Esophagus squamous epithelium (tissue), 5 donors: Measurements from ENCODE around the gene SDK2. TPM values are rescaled to one million over a fixed set of nuclear protein-coding genes. Genes with fewer than 3 reads are reported as not detected.

ENCODE experiments used
- DNase-seq: peaks from one replicate; lab custom pipeline; 2025; lab: John Stamatoyannopoulos, UW
- H3K27ac ChIP-seq, 4 donors: fragments of 200-600 bp; sonication (generic); one replicate each; pipeline ENCODE4 v1.5.1; 2016 to 2019; ENCODE audit warnings: mild to moderate bottlenecking in 1 of 4
- H3K27me3 ChIP-seq, 4 donors: fragments of 200-600 bp; sonication (generic); 1 replicate in 3 of 4; 2 replicates in 1 of 4; pipeline versions ENCODE4 v1.5.1 to v1.6.0; 2017 to 2021; ENCODE audit warnings: antibody characterized with exemption in 1 of 4
- H3K36me3 ChIP-seq, 3 donors: fragments of 200-600 bp; sonication (generic); one replicate each; pipeline ENCODE4 v1.5.1; 2016 to 2019
- H3K4me1 ChIP-seq, 3 donors: fragments of 200-600 bp; sonication (generic); one replicate each; pipeline ENCODE4 v1.5.1; 2017 to 2019
- H3K4me3 ChIP-seq, 4 donors: fragments of 200-600 bp; sonication (generic); 1 replicate in 3 of 4; 2 replicates in 1 of 4; pipeline ENCODE4 v1.5.1; 2016 to 2019; ENCODE audit warnings: mild to moderate bottlenecking in 2 of 4, moderate library complexity in 1 of 4
- H3K9me3 ChIP-seq, 3 donors: fragments of 200-600 bp; sonication (generic); one replicate each; pipeline ENCODE4 v1.5.1; 2016 to 2019
- POLR2A ChIP-seq, 4 donors: fragments of 450-650 bp; IDR thresholded peaks; one replicate each; pipeline ENCODE4 v1.6.1; 2017; ENCODE audit warnings: antibody characterized with exemption in 4 of 4, mild to moderate bottlenecking in 4 of 4, moderate library complexity in 3 of 4
- WGBS, 2 donors: methylation state at CpG; one replicate each; pipeline ENCODE4 v1.1.5; 2018; 5-methylcytosine and 5-hydroxymethylcytosine counted together
- intact Hi-C: fragments of 100-400 bp; cut with DNase I; formaldehyde crosslinking; loops from one replicate; pipeline ENCODE4 v1.15.0; 2022
- total RNA-seq, 4 donors: library from RNA; depleted of rRNA; stranded (reverse); fragments of >200 nt; gene quantifications; one replicate each; pipeline ENCODE4 v1.1.0, GENCODE V29; 2016
- TF ChIP-seq, protein P1 (sequence below), 6 experiments: fragments of 450-650 bp in 4 of 6; fragments of 200-600 bp in 2 of 6; sonication (generic) in 2 of 6; IDR thresholded peaks; one replicate each; pipeline ENCODE4 v1.5.1; 2016 to 2019; ENCODE audit warnings: antibody characterized with exemption in 6 of 6, mild to moderate bottlenecking in 4 of 6, moderate library complexity in 4 of 6
- donor health status: DM: yes; HTN: yes; CAD: no.

The SDK2 gene
- total RNA-seq, 4 donors from 2014 or later: 1.7 to 5.5 (median 2.4) TPM

DNA sequence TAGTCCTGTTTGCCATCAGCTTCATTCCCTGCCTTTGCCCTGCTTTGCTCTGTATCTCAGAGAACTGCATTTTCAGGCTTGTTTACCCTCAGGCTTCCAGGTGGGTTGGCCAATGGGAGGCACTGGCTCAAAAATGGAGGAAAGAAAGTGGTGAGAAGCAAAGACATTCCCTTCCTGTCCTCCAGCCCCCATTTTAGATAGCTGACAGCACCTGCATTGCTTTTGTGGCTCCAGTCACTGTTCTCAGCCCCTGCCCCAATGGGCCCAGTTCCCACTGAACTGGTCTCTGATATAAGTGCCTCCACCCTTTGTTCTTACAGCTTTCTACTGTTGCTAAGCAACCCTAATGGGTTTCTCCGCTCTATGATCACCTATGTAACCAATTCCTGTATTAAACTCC is 19.4 kb upstream of the SDK2 start:
- Histone ChIP-seq H3K36me3 (no peaks in the 10 kb centered on the region), H3K9me3 (no peaks in the 10 kb centered on the region), H3K4me3 (no peak overlapping the region), H3K27me3 (peaks cover 0 to 53% (median 0%) of the 10 kb centered on the region in 4 donors), H3K4me1 (no peaks in the 10 kb centered on the region), H3K27ac (no peak overlapping the region)
- DNase-seq: no peak
- no peak for TF ChIP-seq POLR2A (IDR thresholded peaks at IDR 0.05)
- TF ChIP-seq, protein P1, sequence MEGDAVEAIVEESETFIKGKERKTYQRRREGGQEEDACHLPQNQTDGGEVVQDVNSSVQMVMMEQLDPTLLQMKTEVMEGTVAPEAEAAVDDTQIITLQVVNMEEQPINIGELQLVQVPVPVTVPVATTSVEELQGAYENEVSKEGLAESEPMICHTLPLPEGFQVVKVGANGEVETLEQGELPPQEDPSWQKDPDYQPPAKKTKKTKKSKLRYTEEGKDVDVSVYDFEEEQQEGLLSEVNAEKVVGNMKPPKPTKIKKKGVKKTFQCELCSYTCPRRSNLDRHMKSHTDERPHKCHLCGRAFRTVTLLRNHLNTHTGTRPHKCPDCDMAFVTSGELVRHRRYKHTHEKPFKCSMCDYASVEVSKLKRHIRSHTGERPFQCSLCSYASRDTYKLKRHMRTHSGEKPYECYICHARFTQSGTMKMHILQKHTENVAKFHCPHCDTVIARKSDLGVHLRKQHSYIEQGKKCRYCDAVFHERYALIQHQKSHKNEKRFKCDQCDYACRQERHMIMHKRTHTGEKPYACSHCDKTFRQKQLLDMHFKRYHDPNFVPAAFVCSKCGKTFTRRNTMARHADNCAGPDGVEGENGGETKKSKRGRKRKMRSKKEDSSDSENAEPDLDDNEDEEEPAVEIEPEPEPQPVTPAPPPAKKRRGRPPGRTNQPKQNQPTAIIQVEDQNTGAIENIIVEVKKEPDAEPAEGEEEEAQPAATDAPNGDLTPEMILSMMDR (IDR thresholded peaks at IDR 0.05): no peak
- intact Hi-C loops: no loop called here
- 73 to 84% methylated on average over 1 of the region's 1 CpG for WGBS, 2 donors

DNA sequence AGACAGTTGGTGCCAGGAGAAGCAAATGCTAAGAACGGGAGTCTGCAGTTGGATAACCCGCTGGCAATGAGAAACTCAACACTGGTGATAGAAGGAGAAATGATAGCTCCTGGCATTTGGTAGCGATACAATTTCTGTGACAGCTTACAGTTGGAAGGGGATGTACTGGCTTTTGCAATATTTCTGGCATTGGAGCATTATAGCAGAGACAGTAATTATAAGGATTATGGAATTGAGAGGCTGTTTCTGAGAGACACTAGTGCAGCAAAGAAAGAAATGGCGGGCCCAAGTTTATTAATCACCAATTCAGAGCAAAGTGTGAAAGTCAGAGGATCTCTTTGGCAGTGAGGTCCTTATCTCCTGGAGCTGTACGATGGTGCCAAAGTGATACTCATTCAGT is 16.1 kb upstream of the SDK2 start:
- H3K9me3 ChIP-seq: no peaks in the 10 kb centered on the region
- intact Hi-C loops: no loop called here
- no peaks in the 10 kb centered on the region for H3K36me3 ChIP-seq
- DNase-seq: no peak
- H3K4me3 ChIP-seq: no peak overlapping the region
- peaks cover 0 to 7% (median 0%) of the 10 kb centered on the region in 3 donors for H3K4me1 ChIP-seq
- WGBS, 2 donors: 60 to 77% methylated on average over 5 of the region's 5 CpGs
- H3K27ac ChIP-seq: no peak overlapping the region
- peaks cover 0 to 36% (median 0%) of the 10 kb centered on the region in 4 donors for H3K27me3 ChIP-seq
- TF ChIP-seq, protein P1 (IDR thresholded peaks at IDR 0.05): no peak

DNA sequence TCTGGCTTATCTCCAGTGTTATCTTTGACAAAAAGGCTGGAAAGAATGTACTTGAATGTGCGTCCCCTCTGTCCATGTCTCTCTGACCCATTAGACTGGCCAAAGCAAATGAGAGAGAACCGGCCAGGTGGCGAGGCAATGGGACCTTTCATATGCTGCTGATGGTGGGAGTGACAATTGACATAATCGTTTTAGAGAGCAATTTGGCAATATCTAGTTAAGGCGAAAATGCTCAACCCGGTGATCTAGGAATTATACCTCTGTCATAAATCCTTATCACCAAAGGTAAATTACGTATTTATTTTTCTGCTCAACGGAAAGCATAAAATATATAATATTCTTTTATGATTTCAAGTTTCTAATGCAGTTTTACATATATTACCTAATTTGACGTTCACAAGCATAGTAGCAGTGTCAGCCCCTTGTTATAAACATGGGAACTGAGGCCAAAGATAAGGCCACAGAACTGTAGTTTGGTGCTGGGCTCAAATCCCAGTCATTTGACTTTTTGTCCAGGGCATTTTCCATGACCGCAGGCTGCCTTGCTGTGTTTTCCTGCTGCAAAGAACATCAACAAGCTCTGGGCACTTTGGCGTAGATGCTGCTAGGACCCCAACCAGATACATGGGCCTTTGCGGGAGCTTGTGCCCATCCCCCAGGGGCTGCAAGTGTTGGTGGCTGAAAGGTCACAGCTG is 14.7 kb upstream of the SDK2 start:
- DNase-seq: no peak
- intact Hi-C loops: no loop called here
- Histone ChIP-seq H3K36me3 (no peaks in the 10 kb centered on the region), H3K27me3 (peaks cover 0 to 27% (median 0%) of the 10 kb centered on the region in 4 donors), H3K4me1 (peaks cover 0 to 7% (median 0%) of the 10 kb centered on the region in 3 donors), H3K9me3 (peaks cover 0 to 6% (median 0%) of the 10 kb centered on the region in 3 donors), H3K4me3 (no peak overlapping the region), H3K27ac (no peak overlapping the region)
- 77 to 89% methylated on average over 9 to 11 of the region's 12 CpGs for WGBS, 2 donors
- TF ChIP-seq, protein P1 (IDR thresholded peaks at IDR 0.05): no peak
- no peak for TF ChIP-seq POLR2A (IDR thresholded peaks at IDR 0.05)

DNA sequence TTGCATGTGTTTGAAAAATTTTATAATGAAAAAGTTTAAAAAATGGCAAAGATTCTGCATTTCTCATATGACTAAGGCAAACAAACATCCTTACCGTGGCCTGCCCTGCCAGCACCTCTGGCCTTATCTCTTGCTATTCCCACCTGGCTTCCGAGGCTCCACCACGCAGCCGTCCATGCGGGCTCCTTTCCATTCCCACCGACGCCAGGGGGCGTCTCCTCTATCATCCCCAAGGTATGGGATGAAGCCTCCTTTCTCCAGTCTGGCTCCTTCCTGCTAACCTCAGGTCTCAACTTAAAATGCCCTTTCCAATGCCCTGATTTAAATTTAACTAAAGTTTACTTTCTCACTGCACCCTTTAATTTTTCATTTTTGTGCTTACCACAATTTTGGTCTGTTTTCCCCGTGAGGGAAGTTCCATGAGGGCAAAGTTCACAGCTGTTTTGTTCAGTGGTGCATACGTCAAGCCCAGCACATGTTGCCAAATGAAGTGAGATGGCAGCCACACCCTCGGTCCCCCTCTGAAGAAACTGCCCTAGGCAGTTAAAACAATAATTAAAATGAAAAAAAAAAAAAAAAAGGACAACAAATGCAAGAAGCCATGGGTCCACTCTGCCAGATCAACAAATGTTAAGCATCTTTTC is 13.3 kb upstream of the SDK2 start:
- WGBS, 2 donors: 9% methylated on average over 11 of the region's 11 CpGs
- H3K27ac ChIP-seq: no peak overlapping the region

More for the DNA sequence above, 13.3 kb upstream of the SDK2 start:
- DNase-seq: no peak
- H3K27me3 ChIP-seq: peaks cover 0 to 16% (median 0%) of the 10 kb centered on the region in 4 donors
- H3K36me3 ChIP-seq: no peaks in the 10 kb centered on the region
- no peak overlapping the region for H3K4me3 ChIP-seq
- peaks cover 0 to 8% (median 0%) of the 10 kb centered on the region in 3 donors for H3K9me3 ChIP-seq
- intact Hi-C loops: no loop called here
- TF ChIP-seq, protein P1 (IDR thresholded peaks at IDR 0.05): peak; percentile 21 to 61 (median 38)
- no peak for TF ChIP-seq POLR2A (IDR thresholded peaks at IDR 0.05)
- peaks cover 0 to 7% (median 0%) of the 10 kb centered on the region in 3 donors for H3K4me1 ChIP-seq
